Measurements from ENCODE around the gene CD3G. TPM values are rescaled to one million over a fixed set of nuclear protein-coding genes. Genes with fewer than 3 reads are reported as not detected.
A peak's percentile ranks its signal among the peaks of the same experiment; 100 is the strongest.

The CD3G gene
- total and polyA plus RNA-seq, 12 donors: 0.03 to 1.3 (median 0.61) TPM; not detected in 1

DNA sequence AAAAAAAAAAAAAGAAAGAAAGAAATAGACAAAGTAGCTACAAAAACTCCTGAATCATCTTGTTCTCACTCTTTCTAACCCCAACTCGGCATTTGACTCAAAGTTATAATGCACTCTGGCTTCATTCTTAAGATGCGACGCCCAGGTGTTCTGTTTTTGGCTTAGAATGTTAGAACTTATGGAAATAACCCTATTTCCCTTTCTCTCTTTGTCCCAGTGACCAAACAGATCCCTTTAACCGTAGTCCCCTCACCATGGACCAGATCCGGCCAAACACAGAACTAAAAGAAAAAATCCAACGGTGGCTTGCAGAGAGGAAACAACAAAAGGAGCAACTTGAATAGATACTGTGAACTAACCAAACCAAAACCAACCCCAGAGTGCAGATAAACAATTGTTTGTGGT, 52.0 kb downstream of the CD3G start:
- H3K4me3 ChIP-seq: no peak overlapping the region
- H3K27me3 ChIP-seq: no peaks in the 10 kb centered on the region
- peaks cover 0 to 10% of the 10 kb centered on the region in 2 donors for H3K4me1 ChIP-seq (replicated peaks in 1 of 2)
- DNase-seq: no peak
- 90 to 95% (median 91%) methylated on average over 6 of the region's 6 CpGs for WGBS, 4 donors
- intact Hi-C loops (cut with DNase I): loop anchor here (5.0 to 10.0 kb wide), 2 partner anchors 89 to 91 kb away; no protein-coding TSS in a partner anchor
- peaks cover 0 to 54% of the 10 kb centered on the region in 2 donors for H3K36me3 ChIP-seq (replicated peaks in 1 of 2)
- TF ChIP-seq, protein P1, sequence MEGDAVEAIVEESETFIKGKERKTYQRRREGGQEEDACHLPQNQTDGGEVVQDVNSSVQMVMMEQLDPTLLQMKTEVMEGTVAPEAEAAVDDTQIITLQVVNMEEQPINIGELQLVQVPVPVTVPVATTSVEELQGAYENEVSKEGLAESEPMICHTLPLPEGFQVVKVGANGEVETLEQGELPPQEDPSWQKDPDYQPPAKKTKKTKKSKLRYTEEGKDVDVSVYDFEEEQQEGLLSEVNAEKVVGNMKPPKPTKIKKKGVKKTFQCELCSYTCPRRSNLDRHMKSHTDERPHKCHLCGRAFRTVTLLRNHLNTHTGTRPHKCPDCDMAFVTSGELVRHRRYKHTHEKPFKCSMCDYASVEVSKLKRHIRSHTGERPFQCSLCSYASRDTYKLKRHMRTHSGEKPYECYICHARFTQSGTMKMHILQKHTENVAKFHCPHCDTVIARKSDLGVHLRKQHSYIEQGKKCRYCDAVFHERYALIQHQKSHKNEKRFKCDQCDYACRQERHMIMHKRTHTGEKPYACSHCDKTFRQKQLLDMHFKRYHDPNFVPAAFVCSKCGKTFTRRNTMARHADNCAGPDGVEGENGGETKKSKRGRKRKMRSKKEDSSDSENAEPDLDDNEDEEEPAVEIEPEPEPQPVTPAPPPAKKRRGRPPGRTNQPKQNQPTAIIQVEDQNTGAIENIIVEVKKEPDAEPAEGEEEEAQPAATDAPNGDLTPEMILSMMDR (IDR thresholded peaks at IDR 0.05): no peak
- no peak for TF ChIP-seq POLR2A (IDR thresholded peaks at IDR 0.05)
- no peak overlapping the region for H3K27ac ChIP-seq
- H3K9me3 ChIP-seq (replicated peaks in 1 of 3): no peaks in the 10 kb centered on the region

DNA sequence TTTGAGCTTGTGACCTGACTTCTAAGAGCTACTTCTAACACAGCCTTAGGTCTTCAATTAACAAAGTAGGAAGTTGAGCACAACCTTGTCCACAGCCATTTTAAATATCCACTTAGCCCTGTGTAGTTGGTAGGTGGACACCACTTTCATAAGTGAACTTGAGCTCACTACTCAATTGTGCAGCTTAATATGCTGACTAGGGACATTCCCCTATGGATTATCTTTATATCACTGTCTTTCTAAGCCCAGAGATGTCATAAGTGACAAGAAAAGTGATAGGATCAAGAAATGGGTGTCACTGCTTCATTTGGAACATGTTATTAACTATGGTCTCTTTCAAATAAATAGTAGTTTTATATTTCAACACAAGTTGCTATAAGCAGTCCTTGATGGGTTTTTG, 53.3 kb downstream of the CD3G start:
- Histone ChIP-seq H3K27me3 (no peaks in the 10 kb centered on the region), H3K9me3 (replicated peaks in 1 of 3) (no peaks in the 10 kb centered on the region), H3K4me3 (no peak overlapping the region), H3K27ac (no peak overlapping the region), H3K36me3 (replicated peaks in 1 of 2) (peaks cover 0 to 40% of the 10 kb centered on the region in 2 donors), H3K4me1 (replicated peaks in 1 of 2) (peaks cover 2 to 12% of the 10 kb centered on the region in 2 donors)
- no peak for DNase-seq
- intact Hi-C loops (cut with DNase I): loop anchor here (5.0 to 10.0 kb wide), 2 partner anchors 87 to 90 kb away; no protein-coding TSS in a partner anchor
- TF ChIP-seq, protein P1 (IDR thresholded peaks at IDR 0.05): no peak
- no peak for TF ChIP-seq POLR2A (IDR thresholded peaks at IDR 0.05)

DNA sequence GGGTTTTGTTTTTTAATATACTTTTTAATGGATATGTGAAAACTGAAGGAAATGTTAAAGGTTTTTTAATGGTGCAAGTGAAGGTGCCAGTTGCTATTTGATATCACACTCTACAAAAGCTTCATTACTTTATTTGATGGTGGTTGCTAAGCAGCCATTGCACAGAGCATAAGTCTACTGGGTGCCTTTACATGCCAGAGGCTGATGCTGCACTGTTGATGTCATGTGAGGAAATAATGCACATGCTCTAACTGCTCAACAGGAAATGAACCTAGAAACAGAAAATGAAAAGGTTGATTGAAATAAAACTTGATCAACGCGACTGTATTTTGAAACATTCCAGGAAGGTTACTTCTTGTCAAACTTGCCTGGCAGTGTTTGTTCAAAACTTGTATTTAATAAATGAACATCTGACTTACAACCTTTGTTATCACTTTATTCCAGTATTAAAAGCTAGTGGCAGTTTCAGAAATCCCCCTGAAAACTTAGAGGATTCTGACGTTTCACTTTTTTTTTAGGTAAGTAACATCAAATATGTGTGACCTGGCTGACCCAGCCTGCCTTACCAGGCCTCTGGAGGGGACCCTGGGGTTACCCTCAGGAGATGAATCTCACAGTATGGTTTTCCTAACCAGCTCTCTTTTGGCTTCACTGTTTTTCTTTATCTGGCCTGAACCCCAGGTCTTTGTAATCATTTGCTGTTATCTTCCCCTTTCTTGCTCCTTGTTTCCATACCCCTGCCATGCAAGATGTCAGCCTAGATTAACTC, 54.8 kb downstream of the CD3G start:
- Histone ChIP-seq H3K36me3 (replicated peaks in 1 of 2) (peaks cover 0 to 25% of the 10 kb centered on the region in 2 donors), H3K4me3 (no peak overlapping the region), H3K9me3 (replicated peaks in 1 of 3) (no peaks in the 10 kb centered on the region), H3K27me3 (no peaks in the 10 kb centered on the region), H3K27ac (peak overlapping the region in 3 of 5 donors; percentile 3 to 90 (median 34)), H3K4me1 (replicated peaks in 1 of 2) (peaks cover 15 to 27% of the 10 kb centered on the region in 2 donors)
- intact Hi-C loops (cut with DNase I): loop anchor here (5.0 to 10.0 kb wide), 2 partner anchors 86 to 88 kb away; no protein-coding TSS in a partner anchor
- TF ChIP-seq POLR2A (IDR thresholded peaks at IDR 0.05): no peak
- TF ChIP-seq, protein P1 (IDR thresholded peaks at IDR 0.05): no peak
- no peak for DNase-seq
- WGBS, 4 donors: 52 to 65% (median 57%) methylated on average over 3 of the region's 3 CpGs

- H3K4me1 ChIP-seq (replicated peaks in 1 of 2): peaks cover 15 to 41% of the 10 kb centered on the region in 2 donors
- 0 to 1% (median 0%) methylated on average over 31 to 51 of the region's 51 CpGs for WGBS, 4 donors
- peak within 1 kb of the TSS; percentile 36 to 86 (median 66) for H3K4me3 ChIP-seq
- H3K27me3 ChIP-seq: no peaks in the 10 kb centered on the region
- peak within 1 kb of the TSS; percentile 78 to 95 (median 90) for H3K27ac ChIP-seq
- DNase-seq: peak; percentile 90 to 96 (median 93)
- TF ChIP-seq, protein P1 (IDR thresholded peaks at IDR 0.05): peak in 2 of 6 experiments; percentile 2 to 24
- peak; percentile 7 to 78 for TF ChIP-seq POLR2A (IDR thresholded peaks at IDR 0.05)
- peaks cover 0 to 7% of the 10 kb centered on the region in 2 donors for H3K36me3 ChIP-seq (replicated peaks in 1 of 2)
- H3K9me3 ChIP-seq (replicated peaks in 1 of 3): no peaks in the 10 kb centered on the region
- intact Hi-C loops (cut with DNase I): loop anchor here in 1 of 2 donors (5.0 kb wide), 1 partner anchor 36 kb away; the partner anchor contains the start of gene KMT2A
Measured at GRCh38 chr11:118401151-118401879, 57.2 kb downstream of the CD3G start, which contains the start of gene ATP5MG. ATP5MG (plus strand) TSS chr11:118401606; CDS start chr11:118401666, 60 bp downstream.

Data from adrenal gland (tissue), 12 donors.